ENCODE data around the gene IPMK. TPM values are rescaled to one million over a fixed set of nuclear protein-coding genes. Genes with fewer than 3 reads are reported as not detected.
"Not testable (repeated sequence)": the region's sequence is repeated elsewhere in the genome, so short reads cannot be mapped to it uniquely, and the experiment has no call there.

IPMK gene
- polyA plus RNA-seq, 4 donors, result 4.9 to 19.0 (median 10.1) TPM

GRCh38 chr10:58174831-58175230 is 92.9 kb downstream of the IPMK start:
- WGBS, 3 donors, result 11 to 67% (median 32%) methylated on average over 5 of the region's 5 CpGs

GRCh38 chr10:58173391-58173790 is 94.3 kb downstream of the IPMK start:
- H3K4me3 ChIP-seq (ENCODE audit: low read depth in 1 of 3, low read length in 3 of 3), result no peak overlapping the region
- H3K27me3 ChIP-seq (ENCODE audit: control insufficient read depth in 3 of 3, insufficient read depth in 3 of 3, low read length in 3 of 3), result peaks cover 0 to 2% (median 0%) of the 10 kb centered on the region in 3 donors
- no peaks in the 10 kb centered on the region for H3K9me3 ChIP-seq (ENCODE audit: control insufficient read depth in 2 of 2, insufficient read depth in 1 of 2, low read depth in 1 of 2, low read length in 1 of 2)
- DNase-seq (no peak), FAIRE-seq (no peak)
- H3K4me1 ChIP-seq (ENCODE audit: control insufficient read depth in 3 of 3, insufficient read depth in 2 of 3, low read depth in 1 of 3, low read length in 2 of 3), result peaks cover 0 to 3% (median 0%) of the 10 kb centered on the region in 3 donors
- H3K27ac ChIP-seq (ENCODE audit: low read depth in 1 of 3, low read length in 2 of 3), result no peak overlapping the region
- no peaks in the 10 kb centered on the region for H3K36me3 ChIP-seq (ENCODE audit: control insufficient read depth in 3 of 3, insufficient read depth in 2 of 3, low read depth in 1 of 3, low read length in 3 of 3)
- WGBS, 3 donors, result 40 to 56% (median 45%) methylated on average over 2 of the region's 2 CpGs

More at GRCh38 chr10:58174831-58175230, 92.9 kb downstream of the IPMK start:
- H3K36me3 ChIP-seq (ENCODE audit: control insufficient read depth in 3 of 3, insufficient read depth in 2 of 3, low read depth in 1 of 3, low read length in 3 of 3), result no peaks in the 10 kb centered on the region
- no peak overlapping the region for H3K4me3 ChIP-seq (ENCODE audit: low read depth in 1 of 3, low read length in 3 of 3)
- no peaks in the 10 kb centered on the region for H3K9me3 ChIP-seq (ENCODE audit: control insufficient read depth in 2 of 2, insufficient read depth in 1 of 2, low read depth in 1 of 2, low read length in 1 of 2)
- no peak overlapping the region for H3K27ac ChIP-seq (ENCODE audit: low read depth in 1 of 3, low read length in 2 of 3)
- FAIRE-seq, result no peak
- peaks cover 0 to 3% (median 0%) of the 10 kb centered on the region in 3 donors for H3K4me1 ChIP-seq (ENCODE audit: control insufficient read depth in 3 of 3, insufficient read depth in 2 of 3, low read depth in 1 of 3, low read length in 2 of 3)
- H3K27me3 ChIP-seq (ENCODE audit: control insufficient read depth in 3 of 3, insufficient read depth in 3 of 3, low read length in 3 of 3), result no peaks in the 10 kb centered on the region
- DNase-seq, result peak; percentile 13 to 76

GRCh38 chr10:58171146-58171545 is 96.5 kb downstream of the IPMK start:
- FAIRE-seq, result no peak
- Histone ChIP-seq H3K27me3 (ENCODE audit: control insufficient read depth in 3 of 3, insufficient read depth in 3 of 3, low read length in 3 of 3) (peaks cover 0 to 2% (median 0%) of the 10 kb centered on the region in 3 donors), H3K4me3 (ENCODE audit: low read depth in 1 of 3, low read length in 3 of 3) (no peak overlapping the region), H3K27ac (ENCODE audit: low read depth in 1 of 3, low read length in 2 of 3) (no peak overlapping the region), H3K9me3 (ENCODE audit: control insufficient read depth in 2 of 2, insufficient read depth in 1 of 2, low read depth in 1 of 2, low read length in 1 of 2) (no peaks in the 10 kb centered on the region), H3K36me3 (ENCODE audit: control insufficient read depth in 3 of 3, insufficient read depth in 2 of 3, low read depth in 1 of 3, low read length in 3 of 3) (no peaks in the 10 kb centered on the region), H3K4me1 (ENCODE audit: control insufficient read depth in 3 of 3, insufficient read depth in 2 of 3, low read depth in 1 of 3, low read length in 2 of 3) (no peaks in the 10 kb centered on the region)
- DNase-seq, result no peak
- WGBS, 3 donors, result 81 to 95% (median 82%) methylated on average over 1 of the region's 1 CpG

GRCh38 chr10:58164517-58164916 is 103.2 kb downstream of the IPMK start:
- H3K9me3 ChIP-seq (ENCODE audit: control insufficient read depth in 2 of 2, insufficient read depth in 1 of 2, low read depth in 1 of 2, low read length in 1 of 2), result no peaks in the 10 kb centered on the region
- H3K27me3 ChIP-seq (ENCODE audit: control insufficient read depth in 3 of 3, insufficient read depth in 3 of 3, low read length in 3 of 3), result peaks cover 0 to 2% (median 0%) of the 10 kb centered on the region in 3 donors
- no peak overlapping the region for H3K4me3 ChIP-seq (ENCODE audit: low read depth in 1 of 3, low read length in 3 of 3)
- FAIRE-seq (no peak), DNase-seq (no peak)
- no peaks in the 10 kb centered on the region for H3K4me1 ChIP-seq (ENCODE audit: control insufficient read depth in 3 of 3, insufficient read depth in 2 of 3, low read depth in 1 of 3, low read length in 2 of 3)
- WGBS, 3 donors, result 79 to 86% (median 81%) methylated on average over 4 of the region's 4 CpGs
- H3K36me3 ChIP-seq (ENCODE audit: control insufficient read depth in 3 of 3, insufficient read depth in 2 of 3, low read depth in 1 of 3, low read length in 3 of 3), result no peaks in the 10 kb centered on the region
- no peak overlapping the region for H3K27ac ChIP-seq (ENCODE audit: low read depth in 1 of 3, low read length in 2 of 3)

GRCh38 chr10:58158806-58159205 is 108.9 kb downstream of the IPMK start:
- H3K27me3 ChIP-seq (ENCODE audit: control insufficient read depth in 3 of 3, insufficient read depth in 3 of 3, low read length in 3 of 3), result no peaks in the 10 kb centered on the region
- no peak overlapping the region for H3K4me3 ChIP-seq (ENCODE audit: low read depth in 1 of 3, low read length in 3 of 3)
- no peaks in the 10 kb centered on the region for H3K36me3 ChIP-seq (ENCODE audit: control insufficient read depth in 3 of 3, insufficient read depth in 2 of 3, low read depth in 1 of 3, low read length in 3 of 3)
- DNase-seq (no peak), FAIRE-seq (no peak)
- no peak overlapping the region for H3K27ac ChIP-seq (ENCODE audit: low read depth in 1 of 3, low read length in 2 of 3)
- WGBS, 3 donors, result 30 to 61% (median 54%) methylated on average over 4 of the region's 4 CpGs
- H3K4me1 ChIP-seq (ENCODE audit: control insufficient read depth in 3 of 3, insufficient read depth in 2 of 3, low read depth in 1 of 3, low read length in 2 of 3), result no peaks in the 10 kb centered on the region
- H3K9me3 ChIP-seq (ENCODE audit: control insufficient read depth in 2 of 2, insufficient read depth in 1 of 2, low read depth in 1 of 2, low read length in 1 of 2), result no peaks in the 10 kb centered on the region

- DNase-seq (no peak), FAIRE-seq (no peak)
- Histone ChIP-seq H3K9me3 (ENCODE audit: control insufficient read depth in 2 of 2, insufficient read depth in 1 of 2, low read depth in 1 of 2, low read length in 1 of 2) (no peaks in the 10 kb centered on the region), H3K27me3 (ENCODE audit: control insufficient read depth in 3 of 3, insufficient read depth in 3 of 3, low read length in 3 of 3) (no peaks in the 10 kb centered on the region), H3K4me3 (ENCODE audit: low read depth in 1 of 3, low read length in 3 of 3) (no peak overlapping the region), H3K4me1 (ENCODE audit: control insufficient read depth in 3 of 3, insufficient read depth in 2 of 3, low read depth in 1 of 3, low read length in 2 of 3) (no peaks in the 10 kb centered on the region), H3K36me3 (ENCODE audit: control insufficient read depth in 3 of 3, insufficient read depth in 2 of 3, low read depth in 1 of 3, low read length in 3 of 3) (no peaks in the 10 kb centered on the region), H3K27ac (ENCODE audit: low read depth in 1 of 3, low read length in 2 of 3) (no peak overlapping the region)
- 64 to 68% (median 66%) methylated on average over 7 of the region's 7 CpGs for WGBS, 3 donors
These were observed 110.5 kb downstream of the IPMK start for GRCh38 chr10:58157076-58157766.

GRCh38 chr10:58155941-58156340 is 111.8 kb downstream of the IPMK start:
- H3K4me1 ChIP-seq (ENCODE audit: control insufficient read depth in 3 of 3, insufficient read depth in 2 of 3, low read depth in 1 of 3, low read length in 2 of 3); DNase-seq; H3K9me3 ChIP-seq (ENCODE audit: control insufficient read depth in 2 of 2, insufficient read depth in 1 of 2, low read depth in 1 of 2, low read length in 1 of 2); H3K36me3 ChIP-seq (ENCODE audit: control insufficient read depth in 3 of 3, insufficient read depth in 2 of 3, low read depth in 1 of 3, low read length in 3 of 3); H3K27me3 ChIP-seq (ENCODE audit: control insufficient read depth in 3 of 3, insufficient read depth in 3 of 3, low read length in 3 of 3); FAIRE-seq; H3K4me3 ChIP-seq (ENCODE audit: low read depth in 1 of 3, low read length in 3 of 3); H3K27ac ChIP-seq (ENCODE audit: low read depth in 1 of 3, low read length in 2 of 3): not testable (repeated sequence)
- 83 to 92% (median 91%) methylated on average over 2 of the region's 2 CpGs for WGBS, 3 donors

- DNase-seq, result no peak
- no peak overlapping the region for H3K27ac ChIP-seq (ENCODE audit: low read depth in 1 of 3, low read length in 2 of 3)
- no peaks in the 10 kb centered on the region for H3K36me3 ChIP-seq (ENCODE audit: control insufficient read depth in 3 of 3, insufficient read depth in 2 of 3, low read depth in 1 of 3, low read length in 3 of 3)
- H3K27me3 ChIP-seq (ENCODE audit: control insufficient read depth in 3 of 3, insufficient read depth in 3 of 3, low read length in 3 of 3), result no peaks in the 10 kb centered on the region
- no peaks in the 10 kb centered on the region for H3K4me1 ChIP-seq (ENCODE audit: control insufficient read depth in 3 of 3, insufficient read depth in 2 of 3, low read depth in 1 of 3, low read length in 2 of 3)
- no peak overlapping the region for H3K4me3 ChIP-seq (ENCODE audit: low read depth in 1 of 3, low read length in 3 of 3)
- 73 to 88% (median 87%) methylated on average over 1 of the region's 1 CpG for WGBS, 3 donors
- H3K9me3 ChIP-seq (ENCODE audit: control insufficient read depth in 2 of 2, insufficient read depth in 1 of 2, low read depth in 1 of 2, low read length in 1 of 2), result no peaks in the 10 kb centered on the region
- no peak for FAIRE-seq
These were observed 113.9 kb downstream of the IPMK start for GRCh38 chr10:58153751-58154150.

Data from small intestine (tissue), 7 donors.